GM21367 (cell line): Measurements from ENCODE around the gene CUX1.
"Not testable (repeated sequence)": the region's sequence is repeated elsewhere in the genome, so short reads cannot be mapped to it uniquely, and the experiment has no call there.

Experiments
- ATAC-seq: cut with Tn5 transposase; IDR thresholded peaks from one replicate; pipeline ENCODE4 v1.9.1; 2021; ENCODE audit not compliant: unreplicated experiment

The CUX1 gene

GRCh38 chr7:101915000-101915399 lies 97.6 kb downstream of the CUX1 start:
- ATAC-seq = no peak

- no peak for ATAC-seq
These were observed 98.8 kb downstream of the CUX1 start for GRCh38 chr7:101916041-101916800.

- ATAC-seq = no peak
These were observed 99.5 kb downstream of the CUX1 start for GRCh38 chr7:101916876-101917275.

GRCh38 chr7:101917566-101917965 lies 100.1 kb downstream of the CUX1 start:
- no peak for ATAC-seq

- ATAC-seq = no peak
These were observed 101.0 kb downstream of the CUX1 start for GRCh38 chr7:101918426-101918825.

- ATAC-seq = no peak
These were observed 102.1 kb downstream of the CUX1 start for GRCh38 chr7:101919363-101920115.

- no peak for ATAC-seq
These were observed 103.6 kb downstream of the CUX1 start for GRCh38 chr7:101921061-101921460.

- not testable (repeated sequence) for ATAC-seq
These were observed 104.4 kb downstream of the CUX1 start for GRCh38 chr7:101921546-101922489.

- no peak for ATAC-seq
These were observed 105.5 kb downstream of the CUX1 start for GRCh38 chr7:101922631-101923601.

GRCh38 chr7:101923602-101923985 lies 106.2 kb downstream of the CUX1 start:
- ATAC-seq = no peak

- ATAC-seq = no peak
These were observed 106.7 kb downstream of the CUX1 start for GRCh38 chr7:101924171-101924570.

GRCh38 chr7:101926265-101926664 lies 108.8 kb downstream of the CUX1 start:
- no peak for ATAC-seq

GRCh38 chr7:101927389-101927788 lies 110.0 kb downstream of the CUX1 start:
- ATAC-seq = no peak

GRCh38 chr7:101927802-101928201 lies 110.4 kb downstream of the CUX1 start:
- ATAC-seq = no peak

- ATAC-seq = no peak
These were observed 111.8 kb downstream of the CUX1 start for GRCh38 chr7:101929256-101929655.

GRCh38 chr7:101929911-101930310 lies 112.5 kb downstream of the CUX1 start:
- not testable (repeated sequence) for ATAC-seq

GRCh38 chr7:101932083-101932482 lies 114.7 kb downstream of the CUX1 start:
- ATAC-seq = no peak

GRCh38 chr7:101933028-101933427 lies 115.6 kb downstream of the CUX1 start:
- ATAC-seq = no peak

GRCh38 chr7:101933688-101934121 lies 116.3 kb downstream of the CUX1 start:
- ATAC-seq = no peak

GRCh38 chr7:101934618-101935017 lies 117.2 kb downstream of the CUX1 start:
- ATAC-seq = no peak
